Measurements from ENCODE around the gene EPB41L2.

The EPB41L2 gene

DNA sequence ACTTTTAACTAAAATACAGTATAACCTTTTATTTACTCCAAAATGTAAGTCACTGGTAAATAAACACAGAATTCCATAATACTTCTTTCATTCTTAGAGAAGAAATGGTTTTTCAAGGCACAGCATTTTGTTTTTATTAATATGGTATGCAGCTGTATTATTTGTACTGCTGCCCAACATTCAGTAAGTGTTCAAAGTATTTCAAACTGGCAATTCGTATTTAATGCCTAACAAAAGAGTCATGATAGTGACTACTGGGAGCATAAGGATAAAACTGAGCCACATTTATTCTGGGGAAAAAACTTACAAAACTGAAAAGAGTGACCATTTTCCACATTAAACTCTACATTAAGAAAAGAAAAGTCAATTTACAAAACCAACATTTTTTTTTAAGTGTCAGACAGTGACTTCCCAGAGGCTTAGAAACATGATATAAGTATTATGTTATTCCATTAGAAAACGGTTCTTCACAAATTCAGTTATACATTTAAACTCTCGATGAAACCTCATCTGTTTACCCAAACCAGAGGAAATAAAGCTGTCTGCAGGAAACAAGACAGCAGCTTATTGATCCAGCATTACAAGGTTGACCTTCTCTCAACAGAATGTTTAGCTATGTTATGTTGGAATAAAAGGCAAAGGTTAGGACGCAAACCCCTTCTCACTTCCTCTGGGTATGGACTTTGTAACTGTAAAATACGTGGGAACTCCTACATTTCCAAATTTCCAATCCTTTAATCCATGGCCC is 24.3 kb downstream of the EPB41L2 start:
- DNase-seq (ENCODE audit: low spot score), result no peak
- no peaks in the 10 kb centered on the region for H3K4me1 Mint-ChIP-seq (ENCODE audit: low read depth)
- no peaks in the 10 kb centered on the region for H3K9me3 Mint-ChIP-seq
- no peak overlapping the region for H3K27ac Mint-ChIP-seq
- no peaks in the 10 kb centered on the region for H3K27me3 Mint-ChIP-seq (ENCODE audit: low read depth)
- no peaks in the 10 kb centered on the region for H3K36me3 Mint-ChIP-seq (ENCODE audit: low read depth)
- H3K4me3 Mint-ChIP-seq, result no peak overlapping the region

GRCh38 chr6:131037194-131037897 is 25.7 kb downstream of the EPB41L2 start:
- Mint-ChIP-seq H3K27me3 (ENCODE audit: low read depth) (no peaks in the 10 kb centered on the region), H3K27ac (no peak overlapping the region), H3K36me3 (ENCODE audit: low read depth) (no peaks in the 10 kb centered on the region), H3K4me1 (ENCODE audit: low read depth) (peaks cover 2% of the 10 kb centered on the region), H3K4me3 (no peak overlapping the region), H3K9me3 (no peaks in the 10 kb centered on the region)
- DNase-seq (ENCODE audit: low spot score), result no peak

- Mint-ChIP-seq H3K27me3 (ENCODE audit: low read depth) (no peaks in the 10 kb centered on the region), H3K9me3 (no peaks in the 10 kb centered on the region), H3K27ac (no peak overlapping the region), H3K36me3 (ENCODE audit: low read depth) (no peaks in the 10 kb centered on the region), H3K4me1 (ENCODE audit: low read depth) (peaks cover 2% of the 10 kb centered on the region), H3K4me3 (no peak overlapping the region)
- no peak for DNase-seq (ENCODE audit: low spot score)
These were observed 26.4 kb downstream of the EPB41L2 start for GRCh38 chr6:131036601-131037000.

GRCh38 chr6:131036143-131036542 is 26.9 kb downstream of the EPB41L2 start:
- H3K4me3 Mint-ChIP-seq, result no peak overlapping the region
- DNase-seq (ENCODE audit: low spot score), result no peak
- peaks cover 2% of the 10 kb centered on the region for H3K4me1 Mint-ChIP-seq (ENCODE audit: low read depth)
- H3K9me3 Mint-ChIP-seq, result no peaks in the 10 kb centered on the region
- H3K27ac Mint-ChIP-seq, result no peak overlapping the region
- H3K36me3 Mint-ChIP-seq (ENCODE audit: low read depth), result no peaks in the 10 kb centered on the region
- H3K27me3 Mint-ChIP-seq (ENCODE audit: low read depth), result no peaks in the 10 kb centered on the region

DNA sequence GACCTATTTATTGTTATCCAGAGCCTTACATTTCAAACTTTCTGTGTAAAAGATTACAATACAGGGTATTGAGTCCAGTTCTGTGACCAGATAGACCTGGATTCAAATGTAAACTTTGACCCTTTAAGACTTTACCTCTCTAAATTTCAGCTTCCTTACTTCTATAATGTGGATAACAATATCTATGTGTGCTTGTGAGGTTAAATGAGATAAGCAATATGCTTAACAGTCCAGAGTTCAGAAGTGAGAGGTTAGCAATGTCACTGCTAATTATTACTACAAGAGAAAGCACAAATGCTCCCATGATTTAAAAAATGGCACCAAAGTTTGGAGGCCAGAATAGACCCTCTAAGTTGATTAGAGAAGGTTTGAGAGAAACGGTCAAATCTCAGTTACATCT is 27.5 kb downstream of the EPB41L2 start:
- Mint-ChIP-seq H3K4me1 (ENCODE audit: low read depth) (peaks cover 2% of the 10 kb centered on the region), H3K9me3 (no peaks in the 10 kb centered on the region), H3K27me3 (ENCODE audit: low read depth) (no peaks in the 10 kb centered on the region), H3K36me3 (ENCODE audit: low read depth) (no peaks in the 10 kb centered on the region), H3K4me3 (no peak overlapping the region), H3K27ac (no peak overlapping the region)
- no peak for DNase-seq (ENCODE audit: low spot score)

DNA sequence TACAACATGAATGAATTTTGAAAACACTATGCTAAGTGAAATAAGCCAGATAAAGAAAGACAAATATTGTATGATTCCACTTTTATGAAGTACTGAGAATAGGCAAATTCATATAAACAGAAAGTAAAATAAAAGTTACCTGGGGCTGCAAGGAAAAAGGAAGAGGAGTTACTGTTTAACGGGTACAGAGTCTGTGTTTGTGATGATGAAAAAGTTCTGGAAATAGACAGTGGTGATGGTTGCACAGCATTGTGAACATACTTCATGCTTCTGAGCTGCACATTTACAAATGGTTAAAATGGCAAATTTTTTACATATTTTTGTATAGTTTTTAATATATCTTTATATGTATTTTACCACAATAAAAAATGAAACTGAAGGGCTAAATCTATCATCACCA is 29.4 kb downstream of the EPB41L2 start:
- H3K36me3 Mint-ChIP-seq (ENCODE audit: low read depth), result no peaks in the 10 kb centered on the region
- no peak overlapping the region for H3K4me3 Mint-ChIP-seq
- H3K27ac Mint-ChIP-seq, result no peak overlapping the region

GRCh38 chr6:131029626-131030297 is 33.3 kb downstream of the EPB41L2 start:
- Mint-ChIP-seq H3K27ac (no peak overlapping the region), H3K36me3 (ENCODE audit: low read depth) (no peaks in the 10 kb centered on the region), H3K4me1 (ENCODE audit: low read depth) (peaks cover 2% of the 10 kb centered on the region), H3K9me3 (no peaks in the 10 kb centered on the region), H3K4me3 (no peak overlapping the region), H3K27me3 (ENCODE audit: low read depth) (no peaks in the 10 kb centered on the region)
- no peak for DNase-seq (ENCODE audit: low spot score)

More for the DNA sequence above, 29.4 kb downstream of the EPB41L2 start:
- H3K27me3 Mint-ChIP-seq (ENCODE audit: low read depth), result no peaks in the 10 kb centered on the region
- H3K9me3 Mint-ChIP-seq, result no peaks in the 10 kb centered on the region
- H3K4me1 Mint-ChIP-seq (ENCODE audit: low read depth), result peaks cover 2% of the 10 kb centered on the region
- DNase-seq (ENCODE audit: low spot score), result no peak

DNA sequence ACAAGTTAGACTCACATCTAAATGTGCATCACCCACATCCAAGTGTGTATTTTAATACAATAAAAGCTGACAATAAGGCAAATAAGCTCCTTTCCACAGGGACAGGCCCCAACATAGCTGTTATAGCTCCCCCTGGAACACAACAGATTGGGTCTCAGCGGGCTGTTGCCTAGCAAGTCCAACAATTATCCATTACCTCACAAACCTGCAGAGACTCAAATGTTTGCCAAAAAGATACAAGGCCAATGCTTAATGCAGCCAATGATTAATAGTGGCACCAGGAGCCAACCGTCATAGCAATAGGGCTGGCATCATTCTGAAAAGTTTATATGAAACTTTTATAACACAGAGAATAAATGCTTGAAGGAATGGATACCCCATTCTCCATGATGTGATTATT is 35.7 kb downstream of the EPB41L2 start:
- no peak overlapping the region for H3K4me3 Mint-ChIP-seq
- H3K27me3 Mint-ChIP-seq (ENCODE audit: low read depth), result no peaks in the 10 kb centered on the region
- no peak for DNase-seq (ENCODE audit: low spot score)
- H3K27ac Mint-ChIP-seq, result no peak overlapping the region
- no peaks in the 10 kb centered on the region for H3K4me1 Mint-ChIP-seq (ENCODE audit: low read depth)
- H3K9me3 Mint-ChIP-seq, result no peaks in the 10 kb centered on the region
- H3K36me3 Mint-ChIP-seq (ENCODE audit: low read depth), result no peaks in the 10 kb centered on the region

DNA sequence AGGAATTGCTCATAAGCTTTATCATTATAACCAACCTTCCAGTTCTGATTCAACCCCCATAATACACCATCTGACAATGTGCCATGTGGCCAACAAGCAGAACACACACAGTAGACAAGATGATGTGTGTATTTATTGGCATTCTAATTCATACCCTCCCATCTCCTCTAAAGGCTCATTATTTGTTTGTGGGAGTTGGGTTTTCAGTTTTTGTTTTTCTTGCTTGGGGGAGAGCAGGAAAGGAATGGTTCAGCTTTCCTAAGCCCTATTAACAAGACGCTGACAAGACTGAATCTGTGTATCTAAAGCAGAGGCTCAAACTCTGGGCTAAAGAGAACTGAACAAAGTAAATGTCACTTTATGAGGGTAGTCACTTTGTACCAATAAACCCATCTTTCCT is 36.8 kb downstream of the EPB41L2 start:
- Mint-ChIP-seq H3K9me3 (no peaks in the 10 kb centered on the region), H3K4me1 (ENCODE audit: low read depth) (no peaks in the 10 kb centered on the region), H3K4me3 (no peak overlapping the region), H3K36me3 (ENCODE audit: low read depth) (no peaks in the 10 kb centered on the region), H3K27me3 (ENCODE audit: low read depth) (no peaks in the 10 kb centered on the region), H3K27ac (no peak overlapping the region)
- no peak for DNase-seq (ENCODE audit: low spot score)

- H3K4me3 Mint-ChIP-seq, result no peak overlapping the region
- H3K27ac Mint-ChIP-seq, result no peak overlapping the region
- no peak for DNase-seq (ENCODE audit: low spot score)
- H3K4me1 Mint-ChIP-seq (ENCODE audit: low read depth), result no peaks in the 10 kb centered on the region
- H3K9me3 Mint-ChIP-seq, result no peaks in the 10 kb centered on the region
- H3K36me3 Mint-ChIP-seq (ENCODE audit: low read depth), result no peaks in the 10 kb centered on the region
- H3K27me3 Mint-ChIP-seq (ENCODE audit: low read depth), result no peaks in the 10 kb centered on the region
These were observed 38.5 kb downstream of the EPB41L2 start for GRCh38 chr6:131024565-131024964.

DNA sequence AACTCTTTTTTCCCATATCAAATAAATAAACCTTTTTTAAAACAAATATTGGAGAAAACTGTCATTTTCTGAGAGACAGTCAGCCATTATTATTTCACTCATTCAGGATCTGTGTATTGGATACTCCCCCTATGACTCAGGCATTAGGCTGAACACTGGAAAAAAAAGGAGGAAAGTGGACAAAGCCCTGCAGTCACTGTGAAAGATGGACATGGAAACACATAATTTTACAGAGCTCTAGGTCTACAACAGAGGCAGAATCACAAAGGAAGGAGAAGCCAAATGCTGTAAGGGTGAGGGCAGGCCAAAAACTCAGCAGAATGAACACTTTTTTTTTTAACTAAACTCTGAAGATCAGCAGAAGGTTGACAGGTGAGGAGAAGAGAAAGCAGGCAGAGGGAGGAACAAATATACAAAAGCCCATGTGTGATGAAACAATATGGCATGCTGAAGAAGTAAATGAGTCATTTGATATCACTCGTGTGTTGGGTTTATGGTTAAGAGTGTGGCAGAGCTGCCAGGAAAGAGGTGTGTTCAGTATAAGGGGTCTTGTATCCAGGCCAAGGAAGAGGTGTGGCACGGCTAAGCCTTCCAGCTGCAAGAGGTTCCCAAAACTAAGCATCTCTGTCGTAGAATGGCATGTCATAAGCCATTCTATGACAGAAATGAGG is 39.1 kb downstream of the EPB41L2 start:
- Mint-ChIP-seq H3K4me3 (no peak overlapping the region), H3K9me3 (no peaks in the 10 kb centered on the region), H3K36me3 (ENCODE audit: low read depth) (no peaks in the 10 kb centered on the region), H3K27me3 (ENCODE audit: low read depth) (no peaks in the 10 kb centered on the region), H3K27ac (no peak overlapping the region), H3K4me1 (ENCODE audit: low read depth) (no peaks in the 10 kb centered on the region)
- DNase-seq (ENCODE audit: low spot score), result no peak

DNA sequence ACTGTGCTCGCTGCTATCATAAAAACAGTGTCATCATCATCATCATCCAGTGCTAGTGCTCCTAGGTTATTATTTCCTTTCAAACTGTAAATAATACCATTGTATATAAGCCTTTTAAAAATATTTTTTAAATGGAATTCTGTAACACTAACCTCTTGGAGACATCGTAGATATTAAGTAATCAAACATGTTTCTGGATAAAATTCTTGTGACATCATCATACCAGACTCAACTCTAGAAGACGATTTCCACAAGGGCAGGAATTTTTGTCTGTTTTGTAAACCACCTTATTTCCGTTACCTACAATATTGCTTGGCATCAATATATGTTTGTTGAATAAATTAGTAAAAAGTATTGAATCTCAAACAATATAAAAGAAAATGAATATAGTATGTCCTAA is 40.4 kb downstream of the EPB41L2 start:
- Mint-ChIP-seq H3K36me3 (ENCODE audit: low read depth) (no peaks in the 10 kb centered on the region), H3K4me3 (no peak overlapping the region), H3K4me1 (ENCODE audit: low read depth) (no peaks in the 10 kb centered on the region), H3K9me3 (no peaks in the 10 kb centered on the region), H3K27ac (no peak overlapping the region), H3K27me3 (ENCODE audit: low read depth) (no peaks in the 10 kb centered on the region)
- no peak for DNase-seq (ENCODE audit: low spot score)

- no peak overlapping the region for H3K4me3 Mint-ChIP-seq
- no peak for DNase-seq (ENCODE audit: low spot score)
- no peaks in the 10 kb centered on the region for H3K27me3 Mint-ChIP-seq (ENCODE audit: low read depth)
- H3K27ac Mint-ChIP-seq, result no peak overlapping the region
- no peaks in the 10 kb centered on the region for H3K36me3 Mint-ChIP-seq (ENCODE audit: low read depth)
- no peaks in the 10 kb centered on the region for H3K4me1 Mint-ChIP-seq (ENCODE audit: low read depth)
- no peaks in the 10 kb centered on the region for H3K9me3 Mint-ChIP-seq
These were observed 45.1 kb downstream of the EPB41L2 start for GRCh38 chr6:131017962-131018361.

Measured in T-helper 2 cell treated with Interferon-gamma antibody and Interleukin-4, amounts not matched to agents 5 μg/mL and 100 μg/mL, for 36 hours (primary cell).